Measurements from ENCODE around the gene OR52I1.

Gene OR52I1

GRCh38 chr11:4593739-4594138, at the start of gene OR52I1:
Gene OR52I1 (plus strand): TSS chr11:4594039. CDS start chr11:4594039, 0 bp downstream.
- no peaks in the 10 kb centered on the region for H3K9me3 ChIP-seq (ENCODE audit: control insufficient read depth, insufficient read depth, low read length)
- H3K36me3 ChIP-seq (ENCODE audit: insufficient read depth, low read length), result no peaks in the 10 kb centered on the region
- no peak within 1 kb of the TSS for H3K9ac ChIP-seq (ENCODE audit: low read depth, low read length)
- no peaks in the 10 kb centered on the region for H3K4me1 ChIP-seq (ENCODE audit: insufficient read depth, low read length)

- Histone ChIP-seq H3K4me1 (ENCODE audit: insufficient read depth, low read length) (no peaks in the 10 kb centered on the region), H3K9me3 (ENCODE audit: control insufficient read depth, insufficient read depth, low read length) (no peaks in the 10 kb centered on the region), H3K36me3 (ENCODE audit: insufficient read depth, low read length) (no peaks in the 10 kb centered on the region), H3K9ac (ENCODE audit: low read depth, low read length) (no peak within 1 kb of the TSS)
Measured at GRCh38 chr11:4544891-4545290, 48.9 kb upstream of the OR52I1 start, which contains the start of gene OR52M1. Gene OR52M1 (plus strand): TSS chr11:4545191. CDS start chr11:4545191, 0 bp downstream.

GRCh38 chr11:4546878-4547277, 47.0 kb upstream of the OR52I1 start:
- no peaks in the 10 kb centered on the region for H3K4me1 ChIP-seq (ENCODE audit: insufficient read depth, low read length)
- no peak overlapping the region for H3K9ac ChIP-seq (ENCODE audit: low read depth, low read length)
- H3K9me3 ChIP-seq (ENCODE audit: control insufficient read depth, insufficient read depth, low read length), result no peaks in the 10 kb centered on the region

GRCh38 chr11:4547416-4547815, 46.4 kb upstream of the OR52I1 start:
- H3K9ac ChIP-seq (ENCODE audit: low read depth, low read length), result no peak overlapping the region
- H3K9me3 ChIP-seq (ENCODE audit: control insufficient read depth, insufficient read depth, low read length), result no peaks in the 10 kb centered on the region
- H3K4me1 ChIP-seq (ENCODE audit: insufficient read depth, low read length), result no peaks in the 10 kb centered on the region
- no peaks in the 10 kb centered on the region for H3K36me3 ChIP-seq (ENCODE audit: insufficient read depth, low read length)

More at GRCh38 chr11:4546878-4547277, 47.0 kb upstream of the OR52I1 start:
- H3K36me3 ChIP-seq (ENCODE audit: insufficient read depth, low read length), result no peaks in the 10 kb centered on the region

GRCh38 chr11:4551346-4551979, 42.4 kb upstream of the OR52I1 start:
- Histone ChIP-seq H3K4me1 (ENCODE audit: insufficient read depth, low read length) (no peaks in the 10 kb centered on the region), H3K36me3 (ENCODE audit: insufficient read depth, low read length) (no peaks in the 10 kb centered on the region), H3K9ac (ENCODE audit: low read depth, low read length) (no peak overlapping the region), H3K9me3 (ENCODE audit: control insufficient read depth, insufficient read depth, low read length) (no peaks in the 10 kb centered on the region)

- no peaks in the 10 kb centered on the region for H3K4me1 ChIP-seq (ENCODE audit: insufficient read depth, low read length)
- H3K9me3 ChIP-seq (ENCODE audit: control insufficient read depth, insufficient read depth, low read length), result no peaks in the 10 kb centered on the region
- no peak overlapping the region for H3K9ac ChIP-seq (ENCODE audit: low read depth, low read length)
- no peaks in the 10 kb centered on the region for H3K36me3 ChIP-seq (ENCODE audit: insufficient read depth, low read length)
Measured at GRCh38 chr11:4559527-4560440, 34.1 kb upstream of the OR52I1 start.

- Histone ChIP-seq H3K9me3 (ENCODE audit: control insufficient read depth, insufficient read depth, low read length) (no peaks in the 10 kb centered on the region), H3K4me1 (ENCODE audit: insufficient read depth, low read length) (no peaks in the 10 kb centered on the region), H3K36me3 (ENCODE audit: insufficient read depth, low read length) (no peaks in the 10 kb centered on the region), H3K9ac (ENCODE audit: low read depth, low read length) (no peak overlapping the region)
Measured at GRCh38 chr11:4560467-4560866, 33.4 kb upstream of the OR52I1 start.

- no peak overlapping the region for H3K9ac ChIP-seq (ENCODE audit: low read depth, low read length)
- H3K4me1 ChIP-seq (ENCODE audit: insufficient read depth, low read length), result no peaks in the 10 kb centered on the region
- no peaks in the 10 kb centered on the region for H3K9me3 ChIP-seq (ENCODE audit: control insufficient read depth, insufficient read depth, low read length)
- no peaks in the 10 kb centered on the region for H3K36me3 ChIP-seq (ENCODE audit: insufficient read depth, low read length)
Measured at GRCh38 chr11:4565371-4565770, 28.5 kb upstream of the OR52I1 start.

GRCh38 chr11:4569075-4569474, 24.8 kb upstream of the OR52I1 start:
- Histone ChIP-seq H3K9ac (ENCODE audit: low read depth, low read length) (no peak overlapping the region), H3K9me3 (ENCODE audit: control insufficient read depth, insufficient read depth, low read length) (no peaks in the 10 kb centered on the region), H3K4me1 (ENCODE audit: insufficient read depth, low read length) (peaks cover 9% of the 10 kb centered on the region; the same call in 1 of the 2 replicates), H3K36me3 (ENCODE audit: insufficient read depth, low read length) (no peaks in the 10 kb centered on the region)

- no peaks in the 10 kb centered on the region for H3K36me3 ChIP-seq (ENCODE audit: insufficient read depth, low read length)
- no peak overlapping the region for H3K9ac ChIP-seq (ENCODE audit: low read depth, low read length)
- no peaks in the 10 kb centered on the region for H3K9me3 ChIP-seq (ENCODE audit: control insufficient read depth, insufficient read depth, low read length)
- peaks cover 2% of the 10 kb centered on the region; the same call in 1 of the 2 replicates for H3K4me1 ChIP-seq (ENCODE audit: insufficient read depth, low read length)
Measured at GRCh38 chr11:4576880-4577279, 17.0 kb upstream of the OR52I1 start.

- H3K36me3 ChIP-seq (ENCODE audit: insufficient read depth, low read length), result no peaks in the 10 kb centered on the region
- H3K9ac ChIP-seq (ENCODE audit: low read depth, low read length), result no peak overlapping the region
- no peaks in the 10 kb centered on the region for H3K9me3 ChIP-seq (ENCODE audit: control insufficient read depth, insufficient read depth, low read length)
- no peaks in the 10 kb centered on the region for H3K4me1 ChIP-seq (ENCODE audit: insufficient read depth, low read length)
Measured at GRCh38 chr11:4577761-4578160, 16.1 kb upstream of the OR52I1 start.

- Histone ChIP-seq H3K36me3 (ENCODE audit: insufficient read depth, low read length) (no peaks in the 10 kb centered on the region), H3K9ac (ENCODE audit: low read depth, low read length) (no peak overlapping the region), H3K4me1 (ENCODE audit: insufficient read depth, low read length) (no peaks in the 10 kb centered on the region), H3K9me3 (ENCODE audit: control insufficient read depth, insufficient read depth, low read length) (no peaks in the 10 kb centered on the region)
Measured at GRCh38 chr11:4578624-4579023, 15.2 kb upstream of the OR52I1 start.

GRCh38 chr11:4580124-4580523, 13.7 kb upstream of the OR52I1 start:
- Histone ChIP-seq H3K9me3 (ENCODE audit: control insufficient read depth, insufficient read depth, low read length) (no peaks in the 10 kb centered on the region), H3K4me1 (ENCODE audit: insufficient read depth, low read length) (no peaks in the 10 kb centered on the region)

GRCh38 chr11:4581443-4581842, 12.4 kb upstream of the OR52I1 start, which contains the start of gene OR52I2:
Gene OR52I2 (plus strand): TSS chr11:4581743.
- H3K9me3 ChIP-seq (ENCODE audit: control insufficient read depth, insufficient read depth, low read length), result no peaks in the 10 kb centered on the region
- no peaks in the 10 kb centered on the region for H3K4me1 ChIP-seq (ENCODE audit: insufficient read depth, low read length)
- no peak within 1 kb of the TSS for H3K9ac ChIP-seq (ENCODE audit: low read depth, low read length)
- no peaks in the 10 kb centered on the region for H3K36me3 ChIP-seq (ENCODE audit: insufficient read depth, low read length)

More at GRCh38 chr11:4580124-4580523, 13.7 kb upstream of the OR52I1 start:
- no peaks in the 10 kb centered on the region for H3K36me3 ChIP-seq (ENCODE audit: insufficient read depth, low read length)
- no peak overlapping the region for H3K9ac ChIP-seq (ENCODE audit: low read depth, low read length)

GRCh38 chr11:4589017-4589416, 4.8 kb upstream of the OR52I1 start:
- Histone ChIP-seq H3K9me3 (ENCODE audit: control insufficient read depth, insufficient read depth, low read length) (no peaks in the 10 kb centered on the region), H3K9ac (ENCODE audit: low read depth, low read length) (no peak overlapping the region), H3K4me1 (ENCODE audit: insufficient read depth, low read length) (no peaks in the 10 kb centered on the region), H3K36me3 (ENCODE audit: insufficient read depth, low read length) (no peaks in the 10 kb centered on the region)
